ENCODE results near the gene ZNF626.
"Not testable (repeated sequence)": the region's sequence is repeated elsewhere in the genome, so short reads cannot be mapped to it uniquely, and the experiment has no call there.

ZNF626 gene

DNA sequence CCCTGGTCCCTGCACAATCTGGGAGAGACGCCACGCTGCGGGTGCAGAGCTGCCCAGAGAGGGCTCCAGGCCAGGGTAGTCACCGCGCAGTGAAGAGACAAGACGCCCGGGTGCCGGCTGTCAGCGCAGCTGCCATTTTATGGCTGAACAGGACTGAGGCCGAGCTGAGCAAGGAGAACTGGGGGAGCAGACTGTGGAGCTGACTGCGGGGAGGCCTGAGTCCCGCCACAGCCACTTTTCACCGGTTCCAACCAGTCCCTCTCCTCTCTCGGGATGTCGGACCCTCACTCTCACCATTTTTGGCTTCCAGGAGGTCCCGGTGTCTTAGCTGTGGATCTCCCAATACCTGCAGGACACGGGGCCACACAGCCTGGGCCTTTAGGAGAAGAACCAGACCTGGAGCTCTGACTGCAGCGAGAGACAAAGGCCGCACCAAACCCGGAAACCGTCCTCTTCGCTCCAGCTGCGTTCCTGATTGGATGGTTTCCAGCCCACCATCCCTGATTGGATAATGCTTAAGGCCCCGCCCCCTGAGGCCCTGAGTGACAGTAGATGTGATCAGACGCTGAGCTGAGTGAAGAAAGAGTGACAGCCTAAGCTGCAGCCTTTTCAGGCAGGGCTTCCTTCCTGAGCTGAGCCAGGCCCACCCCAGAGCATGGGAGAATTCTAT lies at the start of gene ZNF626:
Gene ZNF626 (minus strand): TSS at position 422 of the 670 bp plus-strand sequence. CDS start 125 bp downstream, at position 297.
- no peak for DNase-seq

DNA sequence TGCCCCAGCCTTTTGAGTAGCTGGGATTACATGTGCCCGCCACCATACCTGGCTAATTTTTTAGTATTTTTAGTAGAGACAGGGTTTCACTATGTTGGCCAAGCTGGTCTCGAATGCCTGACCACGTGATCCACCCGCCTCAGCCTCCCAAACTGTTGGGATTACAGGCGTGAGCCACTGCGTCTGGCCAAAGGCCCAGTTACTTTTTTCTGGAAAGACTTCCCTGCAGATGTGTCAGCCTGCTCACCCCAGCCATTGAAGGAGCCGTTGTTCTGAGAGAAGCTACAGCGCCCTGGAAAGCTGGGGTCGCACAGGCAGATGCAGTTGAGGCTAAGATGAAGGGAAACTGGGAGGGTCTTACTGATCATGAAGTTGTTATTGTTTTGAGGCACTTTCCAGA lies 7.9 kb upstream of the ZNF626 start:
- no peak for DNase-seq

DNA sequence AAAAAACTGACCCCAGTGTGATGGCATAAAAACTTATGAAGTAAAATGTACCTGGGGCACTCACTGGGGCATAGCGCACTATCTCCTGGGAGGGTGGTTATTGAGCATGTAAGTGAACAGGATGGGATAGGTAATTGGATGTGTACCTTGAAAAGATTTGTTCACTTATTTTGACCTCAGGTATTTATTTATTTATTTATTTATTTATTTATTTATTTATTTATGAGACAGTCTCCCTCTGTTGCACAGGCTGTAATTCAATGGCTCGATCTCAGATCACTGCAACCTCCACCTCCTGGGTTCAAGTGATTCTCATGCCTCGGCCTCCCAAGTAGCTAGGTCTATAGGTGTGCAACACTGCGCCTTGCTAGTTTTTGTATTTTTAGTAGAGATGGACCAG lies 5.9 kb upstream of the ZNF626 start:
- DNase-seq: no peak

DNA sequence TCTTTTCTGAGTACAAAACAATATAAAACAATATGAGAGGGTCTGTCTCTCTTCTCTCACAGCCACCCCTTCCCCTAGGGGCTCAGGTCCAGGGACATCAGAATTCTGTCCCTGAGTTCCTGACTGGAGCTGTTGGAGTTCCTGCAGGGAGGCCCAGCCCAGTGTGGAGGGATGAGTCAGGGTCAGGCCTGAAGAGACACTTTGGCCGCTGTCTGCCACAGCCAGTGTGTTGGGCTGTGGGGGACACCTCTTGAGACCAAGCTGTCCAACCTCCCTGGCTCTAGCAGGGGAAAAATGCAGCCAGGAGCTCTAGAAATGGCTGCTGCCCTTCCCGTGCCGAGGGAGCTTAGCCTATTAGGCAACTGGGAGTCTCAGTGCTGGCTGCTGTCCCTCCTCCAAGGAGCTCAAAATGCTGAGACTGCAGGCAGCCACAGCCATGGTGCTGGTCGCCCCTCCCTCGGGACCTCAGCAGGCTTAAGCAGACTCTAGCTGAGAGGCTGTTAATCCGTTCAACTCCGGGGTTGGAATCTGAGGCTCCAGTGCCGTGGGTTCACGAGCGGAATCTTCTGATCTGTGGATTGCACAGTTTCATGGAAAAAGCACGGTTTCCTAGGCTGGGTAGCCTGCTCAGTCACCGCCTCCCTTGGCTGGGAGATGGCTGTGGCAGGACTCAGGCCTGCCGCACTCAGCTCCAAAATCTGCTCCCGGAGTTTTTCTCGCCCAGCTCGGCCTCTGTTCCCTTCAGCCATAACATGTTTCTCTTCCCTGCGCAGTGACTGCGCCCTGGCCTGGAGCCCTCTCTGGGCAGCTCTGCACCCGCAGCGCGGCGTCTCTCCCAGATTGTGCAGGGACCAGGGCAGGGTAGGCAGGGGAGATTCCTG lies 3.8 kb upstream of the ZNF626 start:
- no peak for DNase-seq

DNA sequence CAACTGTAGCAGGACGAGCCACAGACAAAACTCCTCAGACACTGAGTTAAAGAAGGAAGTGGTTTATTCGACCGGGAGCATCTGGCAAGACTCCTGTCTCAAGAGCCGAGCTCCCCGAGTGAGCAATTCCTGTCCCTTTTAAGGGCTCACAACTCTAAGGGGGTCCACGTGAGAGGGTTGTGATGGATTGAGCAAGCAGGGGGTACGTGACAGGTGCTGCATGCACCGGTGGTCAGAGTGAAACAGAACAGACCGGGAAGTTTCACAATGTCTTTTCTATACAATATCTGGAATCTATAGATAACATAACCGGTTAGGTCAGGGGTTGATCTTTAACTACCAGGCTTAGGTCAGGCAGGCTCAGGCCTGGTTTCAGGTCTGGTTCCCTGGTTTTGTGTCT lies 3.1 kb upstream of the ZNF626 start:
- not testable (repeated sequence) for DNase-seq

DNA sequence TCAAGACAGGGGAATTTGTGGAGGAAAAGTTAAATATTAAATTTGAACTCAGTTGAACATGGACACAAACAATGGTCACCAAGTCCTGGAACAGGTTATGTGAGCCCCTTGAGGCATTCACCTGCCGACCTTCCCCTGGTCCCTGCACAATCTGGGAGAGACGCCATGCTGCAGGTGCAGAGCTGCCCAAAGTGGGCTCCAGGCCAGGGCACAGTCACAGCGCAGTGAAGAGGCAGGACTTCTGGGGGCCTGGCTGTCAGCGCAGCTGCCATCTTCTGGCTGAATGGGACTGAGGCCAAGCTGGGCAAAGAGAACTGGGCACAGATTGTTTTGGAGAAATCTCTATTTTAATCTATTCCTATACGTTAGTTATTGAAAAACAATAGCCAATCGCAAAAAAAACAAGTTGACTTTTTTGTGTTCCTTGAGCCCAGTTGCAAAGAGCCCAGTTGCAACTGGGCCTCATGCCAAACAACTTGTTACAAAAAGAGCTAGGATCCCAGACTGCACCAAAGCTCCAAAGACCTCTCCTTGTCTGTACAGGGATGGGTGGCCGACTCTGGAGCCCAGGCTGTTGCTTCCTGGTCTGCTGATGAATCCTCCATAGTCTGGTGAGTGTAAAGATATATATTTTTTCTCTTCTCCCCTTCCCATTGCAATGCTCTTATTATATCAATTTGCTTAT lies 1.2 kb upstream of the ZNF626 start:
- DNase-seq: peak; percentile 22

DNA sequence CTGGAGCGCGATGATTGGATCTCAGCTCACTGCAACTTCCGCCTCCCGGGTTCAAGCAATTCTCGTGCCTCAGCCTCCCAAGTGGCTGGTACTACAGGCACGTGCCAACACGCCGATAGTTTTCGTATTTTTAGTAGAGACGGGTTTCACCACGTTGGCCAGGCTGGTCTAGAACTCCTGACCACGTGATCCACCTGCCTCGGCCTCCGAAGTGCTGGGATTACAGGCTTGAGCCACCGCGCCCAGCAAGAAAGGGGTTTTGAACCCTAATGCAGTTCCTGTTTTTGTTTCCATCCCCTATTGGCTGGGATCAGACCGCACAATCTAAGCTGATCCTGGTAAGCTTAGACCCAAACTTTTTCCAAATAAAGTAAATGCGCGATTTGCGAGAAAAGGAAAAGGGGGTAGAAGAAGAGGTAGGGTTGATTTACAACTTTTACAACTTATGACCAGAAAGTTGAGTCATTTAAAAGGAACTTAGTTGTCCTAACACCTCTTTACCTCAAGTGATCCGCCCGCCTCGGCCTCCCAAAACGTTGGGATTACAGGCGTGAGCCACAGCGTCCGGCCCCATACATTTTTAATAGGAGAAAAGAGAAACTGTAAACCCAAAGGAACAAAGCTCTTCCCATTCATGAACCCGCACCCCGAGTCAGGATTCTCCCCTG lies 764 bp downstream of the ZNF626 start:
- DNase-seq: no peak

DNA sequence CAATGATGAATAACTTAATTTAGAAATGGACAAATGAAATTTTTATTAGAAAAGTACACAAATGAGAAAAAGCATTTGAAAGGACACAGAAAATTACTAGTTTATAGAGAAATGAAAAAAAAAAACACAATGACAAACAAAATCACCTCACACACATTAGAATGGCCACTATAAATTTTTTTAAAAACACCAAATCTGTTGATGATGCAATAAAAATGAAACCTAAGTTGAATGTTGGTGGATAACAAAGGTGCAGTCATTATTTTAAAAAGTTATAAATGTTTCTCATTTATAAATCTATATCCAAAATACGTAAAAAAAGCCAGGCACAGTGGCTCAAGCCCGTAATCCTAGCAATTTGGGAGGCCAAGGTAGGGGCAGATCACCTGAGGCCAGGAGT lies 20.8 kb downstream of the ZNF626 start:
- no peak for DNase-seq

DNA sequence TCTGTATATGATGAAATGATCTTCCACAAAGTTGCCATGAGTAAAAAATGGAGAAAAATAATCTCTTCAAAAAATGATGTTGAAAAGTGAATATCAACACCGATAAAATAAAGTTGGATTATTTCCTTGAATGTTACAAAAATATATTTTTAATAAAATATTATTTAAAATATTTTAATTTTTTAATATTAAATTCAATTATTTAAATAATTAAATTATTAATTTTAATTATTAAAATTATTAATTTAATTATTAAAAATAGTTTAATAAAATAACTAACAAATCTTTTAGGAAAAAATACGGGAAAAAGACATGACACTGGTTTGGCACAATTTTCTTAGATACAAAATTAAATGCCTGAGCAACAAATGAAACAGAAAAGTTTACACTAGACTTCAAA lies 21.3 kb downstream of the ZNF626 start:
- no peak for DNase-seq

DNA sequence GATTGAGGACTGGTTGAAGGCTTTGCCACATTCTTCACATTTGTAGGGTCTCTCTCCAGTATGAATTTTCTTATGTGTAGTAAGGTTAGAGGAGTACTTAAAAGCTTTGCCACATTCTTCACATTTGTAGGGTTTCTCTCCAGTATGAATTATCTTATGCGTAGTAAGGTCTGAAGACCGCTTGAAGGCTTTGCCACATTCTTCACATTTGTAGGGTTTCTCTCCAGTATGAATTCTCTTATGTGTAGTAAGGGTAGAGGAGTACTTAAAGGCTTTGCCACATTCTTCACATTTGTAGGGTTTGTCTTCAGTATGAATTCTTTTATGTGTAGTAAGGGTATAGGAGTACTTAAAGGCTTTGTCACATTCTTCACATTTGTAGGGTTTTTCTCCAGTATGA lies 36.8 kb downstream of the ZNF626 start:
- not testable (repeated sequence) for DNase-seq

DNA sequence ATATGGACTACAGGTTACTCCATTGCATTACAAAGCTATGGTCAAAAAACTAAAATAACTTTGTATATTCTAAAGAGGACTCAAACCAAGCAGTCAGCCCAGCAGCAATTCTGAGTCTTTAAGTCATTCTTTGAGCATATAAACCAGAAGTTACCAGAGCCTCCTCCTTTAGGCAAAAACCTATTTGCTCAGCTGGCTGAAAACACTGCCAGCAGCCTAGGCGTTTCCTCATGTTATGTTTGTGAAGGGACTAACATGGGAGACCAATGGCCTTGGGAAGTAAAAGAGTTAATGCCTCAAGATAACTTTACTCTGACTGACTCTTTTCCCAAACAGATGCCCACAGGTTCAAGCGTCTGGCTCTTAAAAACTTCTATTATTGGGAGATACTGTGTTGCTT lies 45.3 kb downstream of the ZNF626 start:
- no peak for DNase-seq

DNA sequence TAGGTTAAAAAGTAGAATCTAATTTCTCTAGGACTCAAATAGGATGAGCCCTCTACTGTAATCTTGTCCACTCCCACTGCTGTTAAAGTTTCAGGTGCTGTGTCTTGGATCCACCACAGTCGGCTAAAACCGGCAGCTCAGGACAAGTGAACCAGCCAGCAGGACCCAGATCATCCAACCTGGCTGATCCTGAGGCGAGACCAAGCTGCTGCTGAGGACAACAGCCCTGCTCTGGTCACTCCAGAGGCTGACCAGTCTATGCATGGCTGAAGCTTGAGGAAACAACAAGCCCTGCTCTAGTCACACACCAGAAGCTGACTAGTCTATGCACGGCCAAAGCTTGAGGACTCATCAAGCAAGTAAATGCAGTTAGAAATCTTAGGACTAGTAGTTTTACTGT lies 46.4 kb downstream of the ZNF626 start:
- not testable (repeated sequence) for DNase-seq

DNA sequence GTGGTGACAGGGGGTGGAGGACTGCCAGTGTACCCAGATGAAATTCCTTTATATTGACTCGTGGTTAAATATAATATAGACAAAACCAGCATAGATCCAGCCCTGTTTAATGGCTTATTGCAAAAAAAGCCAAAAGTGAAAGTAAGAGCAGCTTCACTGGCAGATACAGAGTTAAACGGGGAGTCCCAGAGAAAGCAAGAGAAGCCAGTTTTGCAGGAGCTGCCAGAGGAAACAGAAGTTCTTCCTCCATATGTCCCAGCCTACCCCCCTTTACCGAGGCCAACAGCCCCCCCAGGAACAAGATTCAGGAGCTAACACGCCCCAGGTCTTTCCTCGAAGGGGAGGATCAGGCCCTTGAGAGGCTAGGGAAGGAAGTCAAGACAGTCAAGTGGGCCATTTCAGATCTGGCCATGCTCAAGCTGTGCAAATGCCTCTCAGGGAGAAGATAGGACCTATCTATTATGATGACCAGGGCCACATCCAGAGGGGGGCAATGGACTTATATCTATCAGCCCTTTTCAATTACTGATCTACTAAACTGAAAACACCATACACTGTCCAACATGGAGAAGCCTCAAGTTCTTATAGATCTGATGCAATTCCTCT lies 48.6 kb downstream of the ZNF626 start:
- DNase-seq: peak; percentile 5

DNA sequence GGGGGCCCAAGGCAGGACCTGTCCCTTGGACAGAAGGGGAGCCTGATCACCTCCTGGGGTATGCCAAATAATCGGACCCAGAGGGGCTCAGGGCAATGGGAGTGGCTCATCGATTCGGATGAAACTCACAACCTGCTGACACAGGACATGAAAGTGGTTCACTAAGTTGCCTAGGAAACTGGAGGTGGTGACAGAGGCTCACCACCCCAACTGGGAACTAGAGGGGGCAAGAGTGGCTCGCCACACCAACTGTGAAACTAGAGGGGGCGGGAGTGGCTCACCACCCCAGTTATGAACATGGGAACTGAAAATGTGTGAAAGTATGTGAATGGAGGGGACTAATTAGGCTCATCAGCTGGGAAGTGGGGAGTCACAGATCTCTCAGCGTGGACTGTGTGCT lies 49.5 kb downstream of the ZNF626 start:
- DNase-seq: no peak

DNA sequence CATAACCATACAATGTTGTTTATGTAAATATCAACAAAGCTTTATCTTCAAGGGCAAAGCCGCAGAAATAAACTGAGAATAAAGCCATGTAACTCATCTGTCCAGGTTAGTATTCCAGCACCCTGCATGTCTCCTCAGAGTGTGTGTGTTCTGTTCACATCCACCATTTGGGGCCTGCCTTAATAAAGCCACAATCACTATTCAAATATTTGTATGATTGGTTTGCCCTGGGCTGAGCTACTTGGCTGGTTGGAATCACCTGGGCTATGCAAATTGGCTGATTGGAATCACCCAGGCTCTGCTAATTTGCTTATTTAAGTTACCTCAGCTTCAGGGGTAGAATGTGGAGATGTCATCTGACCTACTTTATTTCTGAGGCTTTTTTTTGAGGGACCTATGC lies 53.4 kb downstream of the ZNF626 start:
- DNase-seq: peak; percentile 74
